HEK293T (cell line): ENCODE results near the gene PRKG1.

ENCODE experiments used
- ARNT ChIP-seq: fragments of 450-650 bp; IDR thresholded peaks from 2 replicates; pipeline ENCODE4 v1.6.1; 2017; ENCODE audit warnings: mild to moderate bottlenecking
- BHLHE40 ChIP-seq: fragments of 450-650 bp; IDR thresholded peaks from 2 replicates; pipeline ENCODE4 v1.6.1; 2016; ENCODE audit warnings: mild to moderate bottlenecking, moderate library complexity, borderline replicate concordance
- FOXK2 ChIP-seq: fragments of 450-650 bp; IDR thresholded peaks from 2 replicates; pipeline ENCODE4 v1.6.1; 2016; ENCODE audit warnings: mild to moderate bottlenecking
- NFRKB ChIP-seq: fragments of 450-650 bp; IDR thresholded peaks from 2 replicates; pipeline ENCODE4 v1.6.1; 2016; ENCODE audit warnings: mild to moderate bottlenecking, moderate library complexity
- TARDBP ChIP-seq: fragments of 450-650 bp; IDR thresholded peaks from 2 replicates; pipeline ENCODE4 v1.6.1; 2016

GRCh38 chr10:51747216-51747615 is 672.9 kb downstream of the PRKG1 start:
- TF ChIP-seq ARNT, result no peak
- TF ChIP-seq BHLHE40, result no peak
- TF ChIP-seq TARDBP, result no peak
- no peak for TF ChIP-seq FOXK2
- TF ChIP-seq NFRKB, result no peak
